ENCODE measurements around the gene TM9SF1.

The TM9SF1 gene

GRCh38 chr14:24196071-24197055 is 1.1 kb upstream of the TM9SF1 start:
- DNase-seq (ENCODE audit: low read depth, low spot score): no peak

- no peak for DNase-seq (ENCODE audit: low read depth, low spot score)
Measured at GRCh38 chr14:24194873-24195185, 412 bp downstream of the TM9SF1 start.

GRCh38 chr14:24194186-24194872 is 912 bp downstream of the TM9SF1 start:
- no peak for DNase-seq (ENCODE audit: low read depth, low spot score)

- no peak for DNase-seq (ENCODE audit: low read depth, low spot score)
Measured at GRCh38 chr14:24192933-24193332, 2.3 kb downstream of the TM9SF1 start.

- DNase-seq (ENCODE audit: low read depth, low spot score): no peak
Measured at GRCh38 chr14:24190416-24190815, 4.8 kb downstream of the TM9SF1 start.

GRCh38 chr14:24189460-24189859 is 5.8 kb downstream of the TM9SF1 start:
- DNase-seq (ENCODE audit: low read depth, low spot score): no peak

- DNase-seq (ENCODE audit: low read depth, low spot score): no peak
Measured at GRCh38 chr14:24189059-24189375, 6.2 kb downstream of the TM9SF1 start.

- DNase-seq (ENCODE audit: low read depth, low spot score): peak; percentile 95
Measured at GRCh38 chr14:24188251-24189058, 6.8 kb downstream of the TM9SF1 start, which contains the start of gene IPO4. Gene IPO4, minus strand, starts transcription at chr14:24188816. Its CDS starts 29 bp downstream, at chr14:24188787.

- no peak for DNase-seq (ENCODE audit: low read depth, low spot score)
Measured at GRCh38 chr14:24187539-24187915, 7.7 kb downstream of the TM9SF1 start.

GRCh38 chr14:24186831-24187538 is 8.3 kb downstream of the TM9SF1 start:
- DNase-seq (ENCODE audit: low read depth, low spot score): no peak

- DNase-seq (ENCODE audit: low read depth, low spot score): no peak
Measured at GRCh38 chr14:24185741-24186140, 9.5 kb downstream of the TM9SF1 start.

- DNase-seq (ENCODE audit: low read depth, low spot score): no peak
Measured at GRCh38 chr14:24185026-24185425, 10.2 kb downstream of the TM9SF1 start.

- DNase-seq (ENCODE audit: low read depth, low spot score): no peak
Measured at GRCh38 chr14:24184104-24184970, 10.9 kb downstream of the TM9SF1 start.

- no peak for DNase-seq (ENCODE audit: low read depth, low spot score)
Measured at GRCh38 chr14:24183014-24183481, 12.2 kb downstream of the TM9SF1 start.

GRCh38 chr14:24182110-24182882 is 12.9 kb downstream of the TM9SF1 start:
- no peak for DNase-seq (ENCODE audit: low read depth, low spot score)

- no peak for DNase-seq (ENCODE audit: low read depth, low spot score)
Measured at GRCh38 chr14:24181371-24182077, 13.7 kb downstream of the TM9SF1 start.

- DNase-seq (ENCODE audit: low read depth, low spot score): no peak
Measured at GRCh38 chr14:24179961-24180796, 15.1 kb downstream of the TM9SF1 start.
